Measurements from ENCODE around the gene SLC35F3. TPM values are rescaled to one million over a fixed set of nuclear protein-coding genes. Genes with fewer than 3 reads are reported as not detected.

SLC35F3 gene
- total RNA-seq, 2 donors from 2014 or later = not detected

GRCh38 chr1:234270581-234271242, 366.2 kb downstream of the SLC35F3 start:
- DNase-seq (ENCODE audit: low spot score) = no peak
- Histone ChIP-seq H3K4me1 (no peaks in the 10 kb centered on the region), H3K9me3 (no peaks in the 10 kb centered on the region), H3K36me3 (no peaks in the 10 kb centered on the region), H3K27ac (no peak overlapping the region), H3K27me3 (no peaks in the 10 kb centered on the region), H3K4me3 (no peak overlapping the region)
- TF ChIP-seq CTCF (IDR thresholded peaks at IDR 0.05) = no peak

GRCh38 chr1:234271243-234271606, 366.7 kb downstream of the SLC35F3 start:
- H3K27me3 ChIP-seq = no peaks in the 10 kb centered on the region
- no peak for DNase-seq (ENCODE audit: low spot score)
- H3K4me1 ChIP-seq = no peaks in the 10 kb centered on the region
- H3K9me3 ChIP-seq = no peaks in the 10 kb centered on the region
- H3K4me3 ChIP-seq = no peak overlapping the region
- no peak overlapping the region for H3K27ac ChIP-seq
- no peak for TF ChIP-seq CTCF (IDR thresholded peaks at IDR 0.05)
- H3K36me3 ChIP-seq = no peaks in the 10 kb centered on the region

- H3K36me3 ChIP-seq = no peaks in the 10 kb centered on the region
- H3K9me3 ChIP-seq = no peaks in the 10 kb centered on the region
- no peak for TF ChIP-seq CTCF (IDR thresholded peaks at IDR 0.05)
- DNase-seq (ENCODE audit: low spot score) = no peak
- no peak overlapping the region for H3K4me3 ChIP-seq
- H3K27me3 ChIP-seq = no peaks in the 10 kb centered on the region
- no peaks in the 10 kb centered on the region for H3K4me1 ChIP-seq
- no peak overlapping the region for H3K27ac ChIP-seq
Observed at GRCh38 chr1:234272656-234273312, 368.3 kb downstream of the SLC35F3 start.

- no peak for DNase-seq (ENCODE audit: low spot score)
- Histone ChIP-seq H3K27ac (no peak overlapping the region), H3K36me3 (no peaks in the 10 kb centered on the region), H3K4me1 (no peaks in the 10 kb centered on the region), H3K4me3 (no peak overlapping the region), H3K27me3 (no peaks in the 10 kb centered on the region), H3K9me3 (no peaks in the 10 kb centered on the region)
- no peak for TF ChIP-seq CTCF (IDR thresholded peaks at IDR 0.05)
Observed at GRCh38 chr1:234273981-234274380, 369.5 kb downstream of the SLC35F3 start.

GRCh38 chr1:234276151-234276788, 371.8 kb downstream of the SLC35F3 start:
- DNase-seq (ENCODE audit: low spot score) = no peak
- Histone ChIP-seq H3K36me3 (no peaks in the 10 kb centered on the region), H3K4me3 (no peak overlapping the region), H3K9me3 (no peaks in the 10 kb centered on the region), H3K27me3 (no peaks in the 10 kb centered on the region), H3K4me1 (no peaks in the 10 kb centered on the region), H3K27ac (no peak overlapping the region)
- TF ChIP-seq CTCF (IDR thresholded peaks at IDR 0.05) = no peak

All from right atrium auricular region (tissue), 2 donors.